ENCODE data around the gene ETFRF1.

Gene ETFRF1

GRCh38 chr12:25250744-25251730, 56.0 kb downstream of the ETFRF1 start, which contains the start of gene KRAS:
Gene KRAS, minus strand, starts transcription at chr12:25250929.
- Histone ChIP-seq H2BK12ac (ENCODE audit: low read length) (no peak within 1 kb of the TSS), H3K36me3 (ENCODE audit: control insufficient read depth in 1 of 2, insufficient read depth in 2 of 2, low read length in 2 of 2) (peaks cover 0 to 4% of the 10 kb centered on the region in 2 experiments), H4K8ac (ENCODE audit: low read depth, low read length) (peak within 1 kb of the TSS; percentile 95), H2AK5ac (ENCODE audit: low read length) (no peak within 1 kb of the TSS), H3K27me3 (ENCODE audit: insufficient read depth, low read length) (no peaks in the 10 kb centered on the region), H3K18ac (ENCODE audit: low read length) (peak within 1 kb of the TSS; percentile 99), H3K23ac (ENCODE audit: low read length) (no peak within 1 kb of the TSS), H3K4me2 (ENCODE audit: low read length) (peak within 1 kb of the TSS; percentile 70), H3K9me3 (ENCODE audit: insufficient read depth, low read depth, low read length) (no peaks in the 10 kb centered on the region), H4K91ac (ENCODE audit: low read depth, low read length) (peak within 1 kb of the TSS; percentile 57), H2AFZ (ENCODE audit: insufficient read depth, low read length, poor library complexity) (peak within 1 kb of the TSS; percentile 92), H3K79me1 (ENCODE audit: low read length) (peaks cover 11% of the 10 kb centered on the region), H3K4me1 (ENCODE audit: control insufficient read depth in 1 of 2, insufficient read depth in 2 of 2, low read length in 2 of 2) (peaks cover 2 to 9% of the 10 kb centered on the region in 2 experiments), H4K12ac (ENCODE audit: low read depth, low read length) (peak within 1 kb of the TSS; percentile 77), H3K79me2 (ENCODE audit: control insufficient read depth, insufficient read depth, low read length, poor library complexity) (peaks cover 15% of the 10 kb centered on the region), H3K14ac (ENCODE audit: low read length) (peak within 1 kb of the TSS; percentile 94), H2BK120ac (ENCODE audit: insufficient read depth, low read length, poor library complexity) (peak within 1 kb of the TSS; percentile 92), H3K27ac (ENCODE audit: low read depth, low read length) (peak within 1 kb of the TSS; percentile 95), H2BK5ac (ENCODE audit: low read depth, low read length, poor library complexity) (peak within 1 kb of the TSS; percentile 97), H3K4me3 (ENCODE audit: low read depth, low read length) (peak within 1 kb of the TSS; percentile 98), H3K4ac (ENCODE audit: low read depth, low read length) (peak within 1 kb of the TSS; percentile 78), H3K9ac (ENCODE audit: low read length) (peak within 1 kb of the TSS; percentile 93)
- DNase-seq: peak; percentile 93 to 98
- no CpG with 5 or more reads among the region's 105 CpGs for WGBS (ENCODE audit: extremely low coverage, insufficient coverage, insufficient read length)

GRCh38 chr12:25251769-25252168, 56.7 kb downstream of the ETFRF1 start:
- peak overlapping the region; percentile 70 for H3K4me2 ChIP-seq (ENCODE audit: low read length)
- no peak overlapping the region for H4K91ac ChIP-seq (ENCODE audit: low read depth, low read length)
- H2AK5ac ChIP-seq (ENCODE audit: low read length): no peak overlapping the region
- H3K36me3 ChIP-seq (ENCODE audit: control insufficient read depth in 1 of 2, insufficient read depth in 2 of 2, low read length in 2 of 2): peaks cover 0 to 4% of the 10 kb centered on the region in 2 experiments
- H4K8ac ChIP-seq (ENCODE audit: low read depth, low read length): no peak overlapping the region
- no peak overlapping the region for H4K12ac ChIP-seq (ENCODE audit: low read depth, low read length)
- H2BK12ac ChIP-seq (ENCODE audit: low read length): no peak overlapping the region
- H3K9ac ChIP-seq (ENCODE audit: low read length): no peak overlapping the region
- H3K9me3 ChIP-seq (ENCODE audit: insufficient read depth, low read depth, low read length): no peaks in the 10 kb centered on the region
- H2BK5ac ChIP-seq (ENCODE audit: low read depth, low read length, poor library complexity): no peak overlapping the region
- peaks cover 6 to 13% of the 10 kb centered on the region in 2 experiments for H3K4me1 ChIP-seq (ENCODE audit: control insufficient read depth in 1 of 2, insufficient read depth in 2 of 2, low read length in 2 of 2)
- no CpG with 5 or more reads among the region's 6 CpGs for WGBS (ENCODE audit: extremely low coverage, insufficient coverage, insufficient read length)
- no peak overlapping the region for H3K14ac ChIP-seq (ENCODE audit: low read length)
- H3K18ac ChIP-seq (ENCODE audit: low read length): no peak overlapping the region
- H2BK120ac ChIP-seq (ENCODE audit: insufficient read depth, low read length, poor library complexity): no peak overlapping the region
- peak in 1 of 2 donors; percentile 2 for DNase-seq
- no peak overlapping the region for H2AFZ ChIP-seq (ENCODE audit: insufficient read depth, low read length, poor library complexity)
- peak overlapping the region; percentile 80 for H3K27ac ChIP-seq (ENCODE audit: low read depth, low read length)
- peaks cover 15% of the 10 kb centered on the region for H3K79me2 ChIP-seq (ENCODE audit: control insufficient read depth, insufficient read depth, low read length, poor library complexity)
- no peak overlapping the region for H3K23ac ChIP-seq (ENCODE audit: low read length)
- peaks cover 13% of the 10 kb centered on the region for H3K79me1 ChIP-seq (ENCODE audit: low read length)
- no peak overlapping the region for H3K4ac ChIP-seq (ENCODE audit: low read depth, low read length)
- H3K27me3 ChIP-seq (ENCODE audit: insufficient read depth, low read length): no peaks in the 10 kb centered on the region
- no peak overlapping the region for H3K4me3 ChIP-seq (ENCODE audit: low read depth, low read length)

- Histone ChIP-seq H3K14ac (ENCODE audit: low read length) (no peak overlapping the region), H3K79me2 (ENCODE audit: control insufficient read depth, insufficient read depth, low read length, poor library complexity) (peaks cover 12% of the 10 kb centered on the region), H3K27ac (ENCODE audit: low read depth, low read length) (no peak overlapping the region), H3K18ac (ENCODE audit: low read length) (no peak overlapping the region), H3K23ac (ENCODE audit: low read length) (no peak overlapping the region), H3K79me1 (ENCODE audit: low read length) (peaks cover 20% of the 10 kb centered on the region), H2BK120ac (ENCODE audit: insufficient read depth, low read length, poor library complexity) (no peak overlapping the region), H3K4me3 (ENCODE audit: low read depth, low read length) (no peak overlapping the region), H4K12ac (ENCODE audit: low read depth, low read length) (no peak overlapping the region), H2BK12ac (ENCODE audit: low read length) (no peak overlapping the region), H3K36me3 (ENCODE audit: control insufficient read depth in 1 of 2, insufficient read depth in 2 of 2, low read length in 2 of 2) (peaks cover 0 to 3% of the 10 kb centered on the region in 2 experiments), H4K8ac (ENCODE audit: low read depth, low read length) (no peak overlapping the region), H4K91ac (ENCODE audit: low read depth, low read length) (no peak overlapping the region), H3K4ac (ENCODE audit: low read depth, low read length) (no peak overlapping the region), H3K9ac (ENCODE audit: low read length) (no peak overlapping the region), H3K4me2 (ENCODE audit: low read length) (no peak overlapping the region), H2AK5ac (ENCODE audit: low read length) (no peak overlapping the region), H3K4me1 (ENCODE audit: control insufficient read depth in 1 of 2, insufficient read depth in 2 of 2, low read length in 2 of 2) (peaks cover 9 to 19% of the 10 kb centered on the region in 2 experiments), H2BK5ac (ENCODE audit: low read depth, low read length, poor library complexity) (no peak overlapping the region), H2AFZ (ENCODE audit: insufficient read depth, low read length, poor library complexity) (no peak overlapping the region), H3K27me3 (ENCODE audit: insufficient read depth, low read length) (no peaks in the 10 kb centered on the region), H3K9me3 (ENCODE audit: insufficient read depth, low read depth, low read length) (no peaks in the 10 kb centered on the region)
- peak; percentile 63 to 83 for DNase-seq
- WGBS (ENCODE audit: extremely low coverage, insufficient coverage, insufficient read length): no CpG with 5 or more reads among the region's 3 CpGs
These were observed 57.9 kb downstream of the ETFRF1 start for GRCh38 chr12:25252946-25253345.

- H3K27me3 ChIP-seq (ENCODE audit: insufficient read depth, low read length): no peaks in the 10 kb centered on the region
- H3K79me2 ChIP-seq (ENCODE audit: control insufficient read depth, insufficient read depth, low read length, poor library complexity): peaks cover 9% of the 10 kb centered on the region
- no CpG with 5 or more reads among the region's 5 CpGs for WGBS (ENCODE audit: extremely low coverage, insufficient coverage, insufficient read length)
- H3K18ac ChIP-seq (ENCODE audit: low read length): no peak overlapping the region
- no peaks in the 10 kb centered on the region for H3K36me3 ChIP-seq (ENCODE audit: control insufficient read depth in 1 of 2, insufficient read depth in 2 of 2, low read length in 2 of 2)
- H3K79me1 ChIP-seq (ENCODE audit: low read length): peaks cover 20% of the 10 kb centered on the region
- DNase-seq: no peak
- no peak overlapping the region for H2AK5ac ChIP-seq (ENCODE audit: low read length)
- no peak overlapping the region for H3K4me2 ChIP-seq (ENCODE audit: low read length)
- H2AFZ ChIP-seq (ENCODE audit: insufficient read depth, low read length, poor library complexity): no peak overlapping the region
- H4K91ac ChIP-seq (ENCODE audit: low read depth, low read length): no peak overlapping the region
- H3K4me1 ChIP-seq (ENCODE audit: control insufficient read depth in 1 of 2, insufficient read depth in 2 of 2, low read length in 2 of 2): peaks cover 9 to 16% of the 10 kb centered on the region in 2 experiments
- H2BK120ac ChIP-seq (ENCODE audit: insufficient read depth, low read length, poor library complexity): peak overlapping the region; percentile 13
- peak overlapping the region; percentile 28 for H2BK12ac ChIP-seq (ENCODE audit: low read length)
- H3K4ac ChIP-seq (ENCODE audit: low read depth, low read length): no peak overlapping the region
- H3K4me3 ChIP-seq (ENCODE audit: low read depth, low read length): no peak overlapping the region
- no peak overlapping the region for H3K23ac ChIP-seq (ENCODE audit: low read length)
- no peak overlapping the region for H4K8ac ChIP-seq (ENCODE audit: low read depth, low read length)
- no peak overlapping the region for H4K12ac ChIP-seq (ENCODE audit: low read depth, low read length)
- no peak overlapping the region for H3K14ac ChIP-seq (ENCODE audit: low read length)
- H3K9me3 ChIP-seq (ENCODE audit: insufficient read depth, low read depth, low read length): no peaks in the 10 kb centered on the region
- H2BK5ac ChIP-seq (ENCODE audit: low read depth, low read length, poor library complexity): no peak overlapping the region
- H3K9ac ChIP-seq (ENCODE audit: low read length): no peak overlapping the region
- peak overlapping the region; percentile 29 for H3K27ac ChIP-seq (ENCODE audit: low read depth, low read length)
These were observed 58.5 kb downstream of the ETFRF1 start for GRCh38 chr12:25253371-25254068.

Data from trophoblast cell (in vitro differentiated cells and primary cell).